ENCODE data around the gene SLC4A2. TPM values are rescaled to one million over a fixed set of nuclear protein-coding genes. Genes with fewer than 3 reads are reported as not detected.
"Not testable (repeated sequence)": the region's sequence is repeated elsewhere in the genome, so short reads cannot be mapped to it uniquely, and the experiment has no call there.

The SLC4A2 gene
- 10 to 100 TPM; 26.5 to 36.0 (median 31.3) TPM for total RNA-seq
- 10 to 100 TPM; 26.9 to 39.8 (median 33.5) TPM for polyA plus RNA-seq
- long read RNA-seq, donor 1, full-length matches to known transcripts, result 14 of 26 reads
- long read RNA-seq, donor 1, partial matches to known transcripts, result 6 of 26 reads
- long read RNA-seq, donor 1, other reads (novel, unspliced or antisense), result 6 of 26 reads
- long read RNA-seq, donor 2, full-length matches to known transcripts, result 27 of 47 reads
- long read RNA-seq, donor 2, partial matches to known transcripts, result 9 of 47 reads
- long read RNA-seq, donor 2, other reads (novel, unspliced or antisense), result 11 of 47 reads

DNA sequence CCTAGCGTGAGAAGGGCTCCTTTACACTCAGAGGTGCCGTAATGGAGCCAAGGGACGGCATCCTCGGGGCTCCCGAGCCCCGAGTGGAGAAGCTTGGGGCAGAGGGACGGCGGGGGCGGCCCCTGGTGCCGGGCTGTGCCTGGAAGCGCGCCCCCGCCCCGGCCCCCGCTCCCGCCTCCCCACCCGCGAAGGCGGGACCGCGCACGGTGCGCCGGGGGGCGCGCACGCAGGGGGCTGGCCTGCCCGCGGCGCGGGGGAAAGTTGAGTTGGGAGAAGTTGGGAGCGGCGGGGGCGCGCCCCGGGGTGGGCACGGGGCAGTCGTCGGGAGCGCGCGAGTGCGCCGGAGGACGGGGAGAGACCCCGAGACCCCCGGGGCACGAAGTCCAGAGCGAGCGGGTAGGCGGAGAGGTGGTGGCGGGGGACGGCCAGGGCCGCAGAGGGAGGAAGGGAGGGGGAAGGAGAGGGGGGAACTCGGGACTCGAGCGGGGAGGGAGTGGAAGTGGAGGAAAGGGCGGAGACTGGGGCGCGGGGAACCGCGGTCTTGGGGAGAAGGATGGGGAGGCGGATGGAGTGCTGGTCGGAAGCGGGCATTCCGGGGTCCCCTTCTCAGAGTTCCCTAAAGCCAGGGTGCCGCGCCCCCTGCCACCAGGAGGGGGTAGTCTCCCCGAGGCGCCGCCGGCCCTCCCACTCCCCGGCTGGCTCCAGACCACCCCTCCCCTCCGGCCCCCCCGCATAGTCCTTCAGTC, at the start of gene SLC4A2:
SLC4A2 (plus strand) TSS at position 223 of the 746 bp plus-strand sequence. CDS start 2,399 bp downstream, outside the sequence.
- Histone ChIP-seq H3K27ac (peak within 1 kb of the TSS; percentile 99), H3K27me3 (ENCODE audit: insufficient read depth in 3 of 3, low read length in 2 of 3) (no peaks in the 10 kb centered on the region), H3K4me3 (peak within 1 kb of the TSS; percentile 85), H3K4me1 (peaks cover 34% of the 10 kb centered on the region), H3K9me3 (no peaks in the 10 kb centered on the region), H3K36me3 (ENCODE audit: insufficient read depth in 1 of 2, low read depth in 1 of 2) (peaks cover 1 to 7% of the 10 kb centered on the region in 2 donors)
- TF ChIP-seq, protein P1, sequence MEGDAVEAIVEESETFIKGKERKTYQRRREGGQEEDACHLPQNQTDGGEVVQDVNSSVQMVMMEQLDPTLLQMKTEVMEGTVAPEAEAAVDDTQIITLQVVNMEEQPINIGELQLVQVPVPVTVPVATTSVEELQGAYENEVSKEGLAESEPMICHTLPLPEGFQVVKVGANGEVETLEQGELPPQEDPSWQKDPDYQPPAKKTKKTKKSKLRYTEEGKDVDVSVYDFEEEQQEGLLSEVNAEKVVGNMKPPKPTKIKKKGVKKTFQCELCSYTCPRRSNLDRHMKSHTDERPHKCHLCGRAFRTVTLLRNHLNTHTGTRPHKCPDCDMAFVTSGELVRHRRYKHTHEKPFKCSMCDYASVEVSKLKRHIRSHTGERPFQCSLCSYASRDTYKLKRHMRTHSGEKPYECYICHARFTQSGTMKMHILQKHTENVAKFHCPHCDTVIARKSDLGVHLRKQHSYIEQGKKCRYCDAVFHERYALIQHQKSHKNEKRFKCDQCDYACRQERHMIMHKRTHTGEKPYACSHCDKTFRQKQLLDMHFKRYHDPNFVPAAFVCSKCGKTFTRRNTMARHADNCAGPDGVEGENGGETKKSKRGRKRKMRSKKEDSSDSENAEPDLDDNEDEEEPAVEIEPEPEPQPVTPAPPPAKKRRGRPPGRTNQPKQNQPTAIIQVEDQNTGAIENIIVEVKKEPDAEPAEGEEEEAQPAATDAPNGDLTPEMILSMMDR (IDR thresholded peaks at IDR 0.05), result peak; percentile 46
- DNase-seq, result peak; percentile 88 to 90
- WGBS, 3 donors, result 1 to 2% (median 2%) methylated on average over 26 to 75 of the region's 75 CpGs
- peak; percentile 59 to 75 (median 66) for ATAC-seq
- intact Hi-C loops (cut with DNase I), result loop anchor here in 1 of 2 donors (1.0 kb wide), 1 partner anchor 23 kb away; no protein-coding TSS in a partner anchor

GRCh38 chr7:151010037-151010306, 49.4 kb upstream of the SLC4A2 start:
- H3K4me1 ChIP-seq, result no peaks in the 10 kb centered on the region
- intact Hi-C loops (cut with DNase I), result loop anchor here in 1 of 2 donors (5.0 kb wide), 1 partner anchor 102 kb away; no protein-coding TSS in a partner anchor
- no peaks in the 10 kb centered on the region for H3K9me3 ChIP-seq
- no peak for ATAC-seq
- TF ChIP-seq, protein P1 (IDR thresholded peaks at IDR 0.05), result no peak
- no peaks in the 10 kb centered on the region for H3K36me3 ChIP-seq (ENCODE audit: insufficient read depth in 1 of 2, low read depth in 1 of 2)
- WGBS, 3 donors, result 46 to 47% (median 47%) methylated on average over 7 of the region's 7 CpGs
- H3K27ac ChIP-seq, result no peak overlapping the region
- H3K27me3 ChIP-seq (ENCODE audit: insufficient read depth in 3 of 3, low read length in 2 of 3), result peaks cover 0 to 57% (median 21%) of the 10 kb centered on the region in 3 donors
- no peak for DNase-seq
- no peak overlapping the region for H3K4me3 ChIP-seq

DNA sequence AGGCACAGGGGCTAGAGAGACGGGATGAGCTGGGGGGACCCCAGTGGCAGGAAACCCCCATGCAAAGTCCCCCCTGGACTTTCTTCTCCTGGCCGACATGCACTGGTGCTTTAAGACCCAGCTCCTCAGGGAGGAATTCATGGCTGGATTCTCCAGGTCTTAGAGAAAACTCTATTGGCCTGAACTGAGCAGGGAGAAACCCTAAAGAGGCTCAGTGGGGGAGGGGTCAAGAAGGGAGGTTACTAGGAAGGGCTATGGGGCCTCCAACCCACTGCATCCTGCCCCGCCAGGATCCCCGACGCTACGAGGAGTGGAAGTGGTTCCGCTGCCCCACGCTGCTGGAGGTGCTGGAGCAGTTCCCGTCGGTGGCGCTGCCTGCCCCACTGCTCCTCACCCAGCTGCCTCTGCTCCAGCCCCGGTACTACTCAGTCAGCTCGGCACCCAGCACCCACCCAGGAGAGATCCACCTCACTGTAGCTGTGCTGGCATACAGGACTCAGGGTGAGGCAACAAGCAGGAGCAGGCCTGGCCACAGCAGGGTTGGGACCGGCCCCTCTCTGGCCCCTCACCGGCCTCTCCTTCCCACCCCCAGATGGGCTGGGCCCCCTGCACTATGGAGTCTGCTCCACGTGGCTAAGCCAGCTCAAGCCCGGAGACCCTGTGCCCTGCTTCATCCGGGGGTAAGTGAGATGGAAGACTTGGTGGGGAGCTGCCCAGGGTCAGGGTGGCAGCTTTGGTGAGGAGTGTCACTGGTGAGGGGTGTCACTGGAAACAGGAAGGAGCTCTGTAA, 48.9 kb upstream of the SLC4A2 start:
- Histone ChIP-seq H3K36me3 (ENCODE audit: insufficient read depth in 1 of 2, low read depth in 1 of 2) (no peaks in the 10 kb centered on the region), H3K27me3 (ENCODE audit: insufficient read depth in 3 of 3, low read length in 2 of 3) (peaks cover 0 to 62% (median 21%) of the 10 kb centered on the region in 3 donors), H3K9me3 (no peaks in the 10 kb centered on the region), H3K27ac (no peak overlapping the region), H3K4me3 (no peak overlapping the region), H3K4me1 (no peaks in the 10 kb centered on the region)
- TF ChIP-seq, protein P1 (IDR thresholded peaks at IDR 0.05), result no peak
- ATAC-seq (no peak), DNase-seq (no peak)
- intact Hi-C loops (cut with DNase I), result loop anchor here in 1 of 2 donors (5.0 kb wide), 1 partner anchor 102 kb away; no protein-coding TSS in a partner anchor
- 38 to 49% (median 43%) methylated on average over 14 to 18 of the region's 18 CpGs for WGBS, 3 donors

DNA sequence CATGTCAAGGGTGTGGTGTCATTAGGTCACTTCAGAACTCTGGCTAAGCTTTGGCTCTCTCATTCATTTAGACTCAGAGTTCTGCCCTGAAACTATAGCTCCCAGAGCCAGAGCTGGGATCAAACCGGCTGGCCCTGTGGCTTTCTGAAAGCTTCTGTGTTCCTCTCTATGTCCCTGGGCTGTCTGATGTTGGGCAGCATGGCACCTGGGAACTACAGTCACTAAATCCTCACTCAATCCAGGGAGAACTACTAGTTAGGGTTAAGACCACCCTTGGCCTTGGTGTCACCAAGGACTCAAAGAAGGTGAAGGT, 48.3 kb upstream of the SLC4A2 start:
- Histone ChIP-seq H3K4me3 (no peak overlapping the region), H3K27me3 (ENCODE audit: insufficient read depth in 3 of 3, low read length in 2 of 3) (peaks cover 0 to 67% (median 21%) of the 10 kb centered on the region in 3 donors), H3K4me1 (no peaks in the 10 kb centered on the region), H3K27ac (no peak overlapping the region), H3K36me3 (ENCODE audit: insufficient read depth in 1 of 2, low read depth in 1 of 2) (no peaks in the 10 kb centered on the region), H3K9me3 (no peaks in the 10 kb centered on the region)
- ATAC-seq, result no peak
- DNase-seq, result no peak
- TF ChIP-seq, protein P1 (IDR thresholded peaks at IDR 0.05), result no peak
- 42 to 60% (median 58%) methylated on average over 1 of the region's 1 CpG for WGBS, 3 donors
- intact Hi-C loops (cut with DNase I), result loop anchor here in 1 of 2 donors (5.0 kb wide), 1 partner anchor 101 kb away; no protein-coding TSS in a partner anchor

DNA sequence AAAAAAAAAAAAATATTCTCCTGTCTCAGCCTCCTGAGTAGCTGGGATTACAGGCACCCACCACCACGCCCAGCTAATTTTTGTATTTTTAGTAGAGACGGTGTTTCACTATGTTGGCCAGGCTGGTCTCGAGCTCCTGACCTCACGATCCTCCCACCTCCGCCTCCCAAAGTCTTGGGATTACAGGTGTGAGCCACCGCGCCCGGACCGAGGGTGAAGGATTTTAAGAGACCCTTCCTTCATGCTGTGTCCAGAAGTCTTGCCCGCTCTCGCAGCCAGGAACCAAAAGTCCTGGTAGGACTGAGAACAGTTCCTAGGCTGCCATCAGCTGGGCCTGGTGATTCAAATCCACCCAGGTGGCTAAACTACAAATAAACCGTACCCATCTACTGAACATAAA, 47.8 kb upstream of the SLC4A2 start:
- not testable (repeated sequence) for ATAC-seq; H3K27ac ChIP-seq; H3K9me3 ChIP-seq; H3K4me1 ChIP-seq; DNase-seq; H3K36me3 ChIP-seq (ENCODE audit: insufficient read depth in 1 of 2, low read depth in 1 of 2); H3K4me3 ChIP-seq
- 87 to 91% (median 88%) methylated on average over 12 of the region's 12 CpGs for WGBS, 3 donors
- H3K27me3 ChIP-seq (ENCODE audit: insufficient read depth in 3 of 3, low read length in 2 of 3), result peaks cover 0 to 73% (median 21%) of the 10 kb centered on the region in 3 donors
- intact Hi-C loops (cut with DNase I), result loop anchor here in 1 of 2 donors (1.0 to 5.0 kb wide), 2 partner anchors 38 to 101 kb away; no protein-coding TSS in a partner anchor

Data from psoas muscle (tissue), 8 donors.